Limb (tissue), 2 donors: ENCODE measurements around the gene S100A2.

Experiments
- DNase-seq, 2 donors: peaks; one replicate each; pipeline ENCODE4 v3.0.0-alpha.2; 2016; ENCODE audit errors: extremely low spot score in 2 of 2

The S100A2 gene

DNA sequence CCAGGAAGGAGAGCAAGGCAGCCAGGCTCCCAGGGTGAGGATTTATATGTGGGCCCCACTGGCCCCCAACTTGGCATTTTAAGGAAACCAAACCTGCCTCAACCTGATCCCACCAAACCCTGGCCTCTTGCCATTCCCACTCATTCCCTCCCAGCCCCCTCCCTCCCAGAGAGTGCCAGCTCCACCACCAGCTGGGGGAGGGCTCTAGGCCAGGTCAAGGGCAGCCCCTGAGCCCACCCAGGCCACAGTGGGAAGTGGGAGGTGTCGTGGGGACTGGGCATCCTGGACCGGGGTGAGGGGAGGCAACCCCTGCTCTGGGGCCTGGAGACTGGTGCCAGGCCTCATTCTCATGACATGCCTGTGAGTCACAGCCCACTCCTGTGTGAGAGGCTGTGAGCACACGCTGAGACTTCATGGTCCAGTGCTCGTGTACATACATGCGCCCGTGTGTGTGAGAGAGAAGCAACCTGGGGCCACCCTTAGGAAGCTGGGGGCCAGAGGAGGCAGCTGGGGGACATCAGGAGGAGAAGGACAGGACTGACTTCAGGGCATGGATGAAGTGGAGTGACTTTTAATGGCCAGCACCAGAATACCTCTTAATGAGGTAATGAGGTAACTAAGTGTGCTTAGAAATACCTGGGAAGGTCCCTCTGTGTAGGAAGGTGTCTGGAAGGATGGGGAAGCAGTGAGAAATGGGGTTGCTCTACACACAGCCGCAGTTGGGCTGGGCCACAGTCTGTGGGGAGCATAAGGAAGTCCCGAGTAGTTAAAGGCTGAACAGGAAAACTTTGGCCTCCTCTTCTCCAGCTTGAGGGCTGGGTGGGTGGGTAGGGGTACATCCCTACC is at the start of gene S100A2:
Gene S100A2, minus strand, starts transcription at position 316 of the 846 bp plus-strand sequence. CDS start 1,967 bp downstream, outside the sequence.
- DNase-seq = no peak

DNA sequence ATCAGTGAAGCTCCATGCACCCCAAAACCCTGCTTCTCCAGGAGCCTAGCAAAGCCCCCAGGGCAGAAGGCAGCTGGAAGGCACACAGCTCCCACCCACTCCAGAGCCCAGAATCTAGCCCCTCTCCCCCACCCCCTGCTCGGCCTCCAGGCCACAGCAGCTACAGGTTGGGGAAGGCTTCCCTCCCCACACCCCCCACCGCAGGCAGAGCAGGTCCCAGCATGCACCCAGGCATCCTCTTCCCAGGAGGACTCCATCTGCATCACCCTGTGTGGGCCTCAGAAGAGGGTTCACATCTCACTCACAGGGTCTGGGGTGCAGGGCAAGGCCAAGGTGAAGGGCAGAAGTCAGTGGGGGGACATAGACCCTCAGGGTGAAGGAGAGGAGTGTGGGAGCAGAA is 49.8 kb upstream of the S100A2 start:
- no peak for DNase-seq

GRCh38 chr1:153614906-153615305 is 49.3 kb upstream of the S100A2 start:
- no peak for DNase-seq

DNA sequence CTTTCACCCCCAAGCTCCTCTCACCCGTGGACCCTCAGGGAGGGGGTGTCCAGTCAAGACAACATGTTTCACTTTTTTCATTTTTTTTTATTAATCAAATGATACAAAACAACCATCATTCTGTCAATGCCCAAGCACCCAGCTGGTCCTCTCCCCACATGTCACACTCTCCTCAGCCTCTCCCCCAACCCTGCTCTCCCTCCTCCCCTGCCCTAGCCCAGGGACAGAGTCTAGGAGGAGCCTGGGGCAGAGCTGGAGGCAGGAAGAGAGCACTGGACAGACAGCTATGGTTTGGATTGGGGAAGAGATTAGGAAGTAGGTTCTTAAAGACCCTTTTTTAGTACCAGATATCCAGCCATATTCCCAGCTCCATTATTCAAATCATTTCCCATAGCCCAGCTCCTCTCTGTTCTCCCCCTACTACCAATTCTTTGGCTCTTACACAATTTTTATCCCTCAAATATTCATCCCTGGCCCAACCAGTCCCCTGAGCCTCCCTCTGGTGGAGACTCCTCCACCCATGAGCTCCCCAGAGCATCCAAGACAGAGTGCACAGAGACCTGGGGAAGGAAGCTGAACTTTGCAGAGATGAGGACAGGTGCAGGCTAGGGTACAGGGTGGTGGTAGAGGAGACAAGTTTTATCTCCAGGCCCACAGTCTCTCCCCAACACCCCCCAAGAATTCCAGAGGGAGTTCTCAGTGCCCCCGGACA is 48.7 kb upstream of the S100A2 start:
- DNase-seq = no peak

DNA sequence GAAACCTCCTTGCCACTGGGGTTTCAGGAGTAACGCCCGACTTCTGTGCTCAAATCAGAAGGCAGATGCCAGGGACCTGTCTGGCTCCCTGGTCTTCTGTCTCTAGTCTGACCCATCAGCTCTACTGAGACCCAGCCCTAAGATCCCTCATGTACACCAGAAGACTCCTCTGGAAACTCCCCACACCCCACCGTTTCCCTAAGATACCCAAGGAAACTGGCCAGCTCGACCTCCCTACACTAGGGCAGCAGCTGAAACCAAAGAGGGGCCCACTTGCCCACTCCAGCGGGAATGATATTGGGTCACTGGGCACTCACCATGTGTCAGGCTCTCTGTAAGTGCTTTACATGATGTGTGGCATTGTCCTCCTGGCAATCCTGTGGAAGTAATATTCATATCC is 47.8 kb upstream of the S100A2 start:
- no peak for DNase-seq

- DNase-seq = peak in 1 of 2 donors; percentile 22
Measured at GRCh38 chr1:153612755-153613331, 47.2 kb upstream of the S100A2 start, which contains the start of gene S100A16. Gene S100A16, minus strand, starts transcription at chr1:153613137. Its CDS starts 4,986 bp downstream, at chr1:153608151.

DNA sequence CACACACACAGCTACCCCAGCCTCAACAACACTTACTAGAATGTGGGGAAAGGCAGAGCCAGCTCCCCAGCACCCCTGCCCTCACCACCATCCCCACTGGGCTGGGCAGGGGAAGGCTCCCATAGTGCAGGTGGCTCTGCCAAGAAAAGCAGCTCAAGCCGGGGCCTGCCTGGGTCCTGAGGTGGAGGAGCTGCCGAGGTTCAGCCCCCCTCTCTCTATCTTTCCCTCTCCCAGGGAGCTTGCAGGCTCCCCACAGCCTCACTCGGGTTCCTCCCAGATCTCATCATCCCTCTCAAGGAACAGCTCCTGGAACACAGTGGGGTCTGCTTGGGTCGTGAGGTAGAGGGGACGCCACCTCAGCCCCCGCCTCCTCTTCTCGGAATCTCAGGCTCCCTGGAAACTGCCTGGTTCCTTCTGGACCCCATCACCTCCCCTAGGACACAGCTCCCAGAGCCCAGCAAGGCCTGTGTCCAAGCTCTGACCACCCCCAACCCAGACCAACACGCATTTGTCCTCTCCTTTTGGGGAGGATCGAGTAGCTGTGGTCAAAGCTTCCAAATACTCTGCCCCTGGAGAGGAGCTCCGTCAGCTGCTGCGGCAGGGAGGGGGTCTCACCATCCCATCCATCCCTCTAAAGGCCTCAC is 46.6 kb upstream of the S100A2 start:
- no peak for DNase-seq

DNA sequence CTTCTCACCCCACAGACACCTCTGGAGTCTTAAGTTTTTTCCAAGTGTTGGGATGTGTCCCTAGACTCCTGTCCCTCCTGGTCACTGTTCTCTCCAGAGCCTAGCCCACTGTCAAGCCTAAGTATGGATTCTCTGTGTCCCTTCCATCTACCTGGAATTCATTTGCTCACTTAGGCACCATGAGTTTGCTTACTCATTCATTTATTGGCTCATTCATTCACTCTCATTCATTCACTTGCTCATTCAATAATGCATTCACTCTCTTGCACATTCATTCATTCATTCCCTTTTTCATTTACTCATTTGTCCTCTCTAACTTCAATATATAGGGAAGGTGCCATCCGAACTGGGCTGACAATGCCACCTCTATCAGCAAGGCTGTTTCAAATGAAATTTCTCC is 45.7 kb upstream of the S100A2 start:
- no peak for DNase-seq

- no peak for DNase-seq
Measured at GRCh38 chr1:153610811-153611301, 45.2 kb upstream of the S100A2 start.

GRCh38 chr1:153610334-153610733 is 44.7 kb upstream of the S100A2 start:
- no peak for DNase-seq

- DNase-seq = no peak
Measured at GRCh38 chr1:153609585-153609907, 43.9 kb upstream of the S100A2 start.

DNA sequence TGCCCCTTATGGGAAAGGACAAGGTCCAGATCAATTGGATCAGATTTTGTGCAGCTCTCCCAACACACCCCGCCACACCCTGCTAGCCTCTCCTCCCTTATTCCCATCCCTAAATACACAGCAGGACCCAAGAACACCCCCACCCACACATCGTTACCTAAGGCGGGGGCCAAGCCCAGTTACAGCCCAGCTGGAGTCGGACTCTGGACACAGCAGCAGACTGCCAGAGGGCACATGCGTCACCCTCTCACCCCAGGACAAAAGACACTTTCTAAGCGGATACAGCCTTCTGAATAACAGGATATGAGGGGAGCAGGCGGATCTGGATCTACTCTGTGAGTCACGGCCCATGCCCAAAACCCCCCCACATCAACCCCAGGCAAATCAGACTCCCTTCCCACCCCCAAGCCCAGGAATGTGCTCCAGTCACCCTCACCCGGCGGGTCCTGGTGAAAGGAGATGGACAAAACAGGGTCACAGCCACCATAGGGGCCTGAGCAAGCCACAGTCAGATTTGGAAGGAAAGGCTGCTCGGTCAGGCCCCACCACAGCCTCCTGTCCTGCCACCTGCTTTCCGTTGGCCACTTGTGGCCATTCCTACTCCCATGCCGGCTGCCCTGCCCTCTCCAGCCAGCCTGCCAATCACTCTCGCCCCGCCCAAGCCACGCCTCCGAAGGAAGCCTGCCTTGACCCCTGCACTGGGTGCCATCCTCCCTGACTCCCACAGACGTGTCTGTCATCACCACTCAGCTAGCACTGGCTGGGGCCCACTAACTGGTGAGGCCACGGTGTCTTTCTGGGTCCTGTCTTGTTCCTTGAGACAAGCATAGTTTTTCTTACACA is 43.3 kb upstream of the S100A2 start:
- DNase-seq = no peak

DNA sequence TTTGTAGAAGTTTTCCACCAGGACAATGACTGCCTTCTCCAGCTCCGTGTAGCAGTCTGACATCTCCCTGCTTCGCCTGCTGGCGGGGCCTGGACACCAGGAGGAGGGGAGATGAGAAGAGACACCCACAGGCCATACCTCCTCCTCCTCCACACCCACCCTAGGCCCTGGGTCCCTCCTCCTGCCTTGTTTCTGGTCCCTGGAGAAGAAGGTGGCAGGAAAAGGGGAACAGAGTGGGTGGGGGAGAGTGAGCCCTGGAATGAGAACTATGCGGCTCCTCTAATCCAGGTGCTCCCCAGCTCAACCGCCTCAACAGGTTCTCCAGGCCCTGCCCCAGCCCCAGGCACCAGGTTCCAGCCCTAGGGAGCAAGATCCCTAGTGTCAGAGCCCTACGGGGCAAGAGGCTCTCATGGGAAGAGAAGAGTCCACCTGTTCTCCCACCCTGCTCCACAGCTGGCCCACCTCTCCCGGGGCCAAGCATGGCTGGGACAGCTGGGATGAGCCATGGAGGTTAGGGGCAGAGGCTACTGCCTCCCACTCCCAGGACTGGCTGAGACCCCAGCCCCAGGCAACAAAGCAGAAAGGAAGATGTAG is 42.5 kb upstream of the S100A2 start:
- DNase-seq = no peak

DNA sequence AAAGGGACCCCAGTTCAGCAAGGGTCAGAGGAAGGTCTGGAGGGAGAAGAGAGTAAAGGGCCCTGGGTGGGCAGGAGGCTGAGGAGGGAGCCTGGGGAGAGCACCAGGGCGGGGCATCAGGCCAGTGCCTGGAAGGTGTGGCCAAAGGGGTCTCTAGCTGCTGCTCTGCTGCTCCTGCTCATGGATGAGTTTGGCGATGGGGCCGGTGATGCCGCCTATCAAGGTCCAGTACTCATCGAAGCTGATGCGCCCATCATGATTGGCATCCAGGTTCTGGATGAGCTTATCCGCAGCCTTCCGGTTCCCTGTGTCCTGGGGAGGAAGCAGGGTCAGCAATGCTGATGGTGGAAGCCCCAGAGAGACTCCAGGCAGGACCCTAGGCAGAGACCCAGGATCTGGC is 41.7 kb upstream of the S100A2 start:
- no peak for DNase-seq

DNA sequence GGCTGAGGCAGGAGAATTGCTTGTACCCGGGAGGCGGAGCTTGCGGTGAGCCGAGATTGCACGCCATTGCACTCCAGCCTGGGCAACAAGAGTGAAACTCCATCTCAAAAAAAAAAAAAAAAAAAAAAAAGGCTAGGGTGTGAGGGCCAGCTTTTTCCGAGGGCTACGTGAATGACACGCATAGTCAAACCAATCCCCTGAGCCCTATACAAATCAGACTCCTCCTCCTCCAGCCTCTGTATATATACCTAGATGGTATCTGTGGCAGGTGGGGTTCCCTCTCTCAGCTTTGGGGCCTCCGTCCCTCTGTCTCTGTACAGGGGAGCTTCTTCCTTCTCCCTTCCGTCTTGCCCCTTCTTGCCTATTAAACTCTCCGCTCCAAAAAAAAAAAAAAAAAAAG is 40.5 kb upstream of the S100A2 start:
- DNase-seq = no peak

- no peak for DNase-seq
Measured at GRCh38 chr1:153602749-153603148, 37.1 kb upstream of the S100A2 start.

DNA sequence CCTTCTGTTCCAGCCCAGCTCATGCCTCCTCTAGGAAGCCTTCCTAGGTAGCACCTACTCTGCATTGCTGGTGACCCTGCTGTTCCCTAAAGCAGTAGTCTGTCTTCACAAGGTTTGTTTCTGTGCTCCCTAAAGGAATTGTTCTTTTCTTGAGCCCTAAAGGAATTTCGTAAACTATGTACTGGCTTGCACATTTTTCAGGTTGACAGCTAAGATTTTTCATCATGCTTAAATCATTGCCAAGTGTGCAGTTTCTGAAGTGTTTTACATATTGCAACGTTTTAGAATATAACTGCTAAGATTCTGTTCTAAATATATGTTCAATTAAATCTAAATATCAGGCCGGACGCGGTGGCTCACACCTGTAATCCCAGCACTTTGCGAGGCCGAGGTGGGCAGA is 34.2 kb upstream of the S100A2 start:
- DNase-seq = no peak

GRCh38 chr1:153598309-153599172 is 32.9 kb upstream of the S100A2 start:
- DNase-seq = peak in 1 of 2 donors; percentile 22

GRCh38 chr1:153597206-153597605 is 31.6 kb upstream of the S100A2 start:
- DNase-seq = no peak

DNA sequence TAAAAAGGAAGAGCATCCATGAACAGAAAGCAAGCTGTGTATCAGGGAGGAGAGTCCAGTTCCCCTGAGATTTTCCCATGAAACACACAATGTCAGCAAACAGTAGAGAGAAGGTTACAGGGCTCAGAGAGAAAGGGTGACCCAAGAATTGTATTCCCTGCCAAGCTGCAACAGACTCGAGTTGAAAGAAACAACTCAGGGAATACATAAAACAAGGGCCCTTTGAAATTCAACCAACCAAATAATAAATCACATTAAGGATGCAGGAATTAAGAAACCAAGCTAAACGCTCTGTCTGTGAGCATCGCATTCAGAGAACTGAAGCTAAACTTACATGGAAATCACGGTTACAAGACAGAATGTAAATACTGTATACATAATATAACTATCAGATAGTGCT is 27.1 kb upstream of the S100A2 start:
- no peak for DNase-seq
